SU-DHL-6 (cell line): ENCODE data around the gene C12orf56.

ENCODE experiments used
- EZH2phosphoT487 ChIP-seq: fragments of 200-600 bp; sonication (generic), shearing (Covaris generic); conservative IDR thresholded peaks from 2 replicates; pipeline ENCODE4 v1.6.1; 2018; ENCODE audit warnings: mild to moderate bottlenecking, antibody characterized with exemption, low read length, moderate library complexity, mixed read lengths
- TF ChIP-seq, protein P1 (sequence below): fragments of 200-600 bp; sonication (generic); IDR thresholded peaks from one replicate; pipeline ENCODE4 v1.5.1; 2017; ENCODE audit warnings: antibody characterized with exemption, mild to moderate bottlenecking, low read length, moderate library complexity; ENCODE audit not compliant: insufficient read depth, poor library complexity, severe bottlenecking

DNA sequence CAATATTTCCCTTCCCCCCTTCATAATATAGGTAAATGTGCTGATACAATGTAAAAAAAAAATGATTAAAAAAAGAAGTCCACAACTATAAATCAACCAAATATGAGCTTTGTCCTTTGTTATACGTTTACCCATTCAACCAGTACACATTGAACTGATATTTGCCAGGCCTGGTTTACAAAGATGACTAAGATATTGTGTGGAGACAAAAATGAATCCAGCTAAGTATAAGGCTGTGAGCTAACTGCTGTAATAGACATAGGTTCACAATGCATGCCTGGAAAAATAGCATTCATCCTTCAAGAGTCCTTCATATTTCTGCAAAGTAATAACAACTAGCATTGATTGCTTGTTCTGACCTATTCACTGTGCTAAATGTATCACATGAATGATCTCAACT, 6.9 kb downstream of the C12orf56 start:
- TF ChIP-seq, protein P1, sequence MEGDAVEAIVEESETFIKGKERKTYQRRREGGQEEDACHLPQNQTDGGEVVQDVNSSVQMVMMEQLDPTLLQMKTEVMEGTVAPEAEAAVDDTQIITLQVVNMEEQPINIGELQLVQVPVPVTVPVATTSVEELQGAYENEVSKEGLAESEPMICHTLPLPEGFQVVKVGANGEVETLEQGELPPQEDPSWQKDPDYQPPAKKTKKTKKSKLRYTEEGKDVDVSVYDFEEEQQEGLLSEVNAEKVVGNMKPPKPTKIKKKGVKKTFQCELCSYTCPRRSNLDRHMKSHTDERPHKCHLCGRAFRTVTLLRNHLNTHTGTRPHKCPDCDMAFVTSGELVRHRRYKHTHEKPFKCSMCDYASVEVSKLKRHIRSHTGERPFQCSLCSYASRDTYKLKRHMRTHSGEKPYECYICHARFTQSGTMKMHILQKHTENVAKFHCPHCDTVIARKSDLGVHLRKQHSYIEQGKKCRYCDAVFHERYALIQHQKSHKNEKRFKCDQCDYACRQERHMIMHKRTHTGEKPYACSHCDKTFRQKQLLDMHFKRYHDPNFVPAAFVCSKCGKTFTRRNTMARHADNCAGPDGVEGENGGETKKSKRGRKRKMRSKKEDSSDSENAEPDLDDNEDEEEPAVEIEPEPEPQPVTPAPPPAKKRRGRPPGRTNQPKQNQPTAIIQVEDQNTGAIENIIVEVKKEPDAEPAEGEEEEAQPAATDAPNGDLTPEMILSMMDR: no peak
- no peak for TF ChIP-seq EZH2phosphoT487
